K562 (cell line): ENCODE data around the gene CRAMP1. TPM values are rescaled to one million over a fixed set of nuclear protein-coding genes. Genes with fewer than 3 reads are reported as not detected.

Experiments
- ATAC-seq: fragments of 200-7000 bp; cut with Tn5 transposase; 3 replicates; pipeline ENCODE4 v1.9.1; 2020; ENCODE audit warnings: moderate library complexity
- BruUV-seq: library from RNA; stranded (reverse); fragments of 400-500 nt; replicated peaks from 2 replicates; lab custom pipeline; 2021; lab: Mats Ljungman, UMichigan
- CTCF ChIA-PET: fragments of 300-600 bp; formaldehyde crosslinking; extraction: SDS; loops from one replicate; lab custom pipeline; 2021; ENCODE audit warnings: low intra/inter-chr PET ratio; lab: Yijun Ruan, JAX
- POLR2A ChIA-PET: fragments of 300-600, 350-650 bp; sonication (Branson Sonifier 250); formaldehyde crosslinking; extraction: SDS; loops from one replicate; lab custom pipeline; 2021; ENCODE audit warnings: antibody characterized with exemption, inconsistent platforms; lab: Yijun Ruan, JAX
- DNase-seq, 4 experiments: peaks; one replicate each; pipeline versions ENCODE4 v3.0.0 to v3.0.0-alpha.2; 2011 to 2018; ENCODE audit warnings: low spot score in 3 of 4, mixed read lengths in 3 of 4; ENCODE audit errors: extremely low read depth in 1 of 4
- FAIRE-seq: peaks from 2 replicates; lab custom pipeline; 2011; peaks lifted over from hg19 to GRCh38; lab: Jason Lieb, UNC
- H2AFZ ChIP-seq: 2 replicates; pipeline ENCODE4 v1.6.0; 2011; ENCODE audit warnings: low read depth, low read length, control low read depth, inconsistent platforms
- H3K27ac ChIP-seq: fragments of 200-600 bp; 3 replicates; pipeline ENCODE4 v1.8.0; 2011; ENCODE audit warnings: low read depth, mild to moderate bottlenecking, control low read depth, inconsistent platforms, low read length, moderate library complexity, mixed read lengths; ENCODE audit errors: extremely low read depth
- H3K27me3 ChIP-seq, 2 experiments: fragments of 300-600 bp in 1 of 2; 2 replicates in 1 of 2; 3 replicates in 1 of 2; pipeline versions ENCODE4 v1.6.0 to v1.8.0; 2011; ENCODE audit warnings: inconsistent platforms in 2 of 2, low read length in 2 of 2, mild to moderate bottlenecking in 1 of 2, mixed read lengths in 1 of 2, moderate library complexity in 1 of 2; ENCODE audit not compliant: control insufficient read depth in 2 of 2, insufficient read depth in 2 of 2
- H3K36me3 ChIP-seq: fragments of 300-600 bp; 3 replicates; pipeline ENCODE4 v1.8.0; 2011; ENCODE audit warnings: mild to moderate bottlenecking, low read length, inconsistent platforms; ENCODE audit not compliant: control insufficient read depth, insufficient read depth
- H3K4me1 ChIP-seq, 2 experiments: fragments of 200-600 bp in 1 of 2; replicated peaks in 1 of 2; 2 replicates in 1 of 2; 3 replicates in 1 of 2; pipeline versions ENCODE4 v1.5.1 to v1.8.0; 2011; ENCODE audit warnings: inconsistent platforms in 2 of 2, low read length in 2 of 2, mild to moderate bottlenecking in 1 of 2, mixed read lengths in 1 of 2, moderate library complexity in 1 of 2; ENCODE audit not compliant: control insufficient read depth in 2 of 2, insufficient read depth in 2 of 2
- H3K4me2 ChIP-seq: 2 replicates; pipeline ENCODE4 v1.6.1; 2011; ENCODE audit warnings: low read length, control low read depth, inconsistent platforms, mixed read lengths; ENCODE audit not compliant: insufficient read depth
- H3K4me3 ChIP-seq: fragments of 200-600 bp; sonication (generic), shearing (Covaris generic); 2 replicates; pipeline ENCODE4 v1.5.1; 2016; ENCODE audit warnings: control low read depth, inconsistent platforms
- H3K79me2 ChIP-seq: fragments of 200-600 bp; 3 replicates; pipeline ENCODE4 v1.8.0; 2011; ENCODE audit warnings: low read length, inconsistent platforms; ENCODE audit not compliant: control insufficient read depth, insufficient read depth
- H3K9ac ChIP-seq, 2 experiments: 2 replicates each; pipeline versions ENCODE4 v1.6.0 to v1.6.1; 2011; ENCODE audit warnings: low read depth in 2 of 2, low read length in 2 of 2, control low read depth in 1 of 2, inconsistent platforms in 1 of 2, mild to moderate bottlenecking in 1 of 2, mixed read lengths in 1 of 2; ENCODE audit not compliant: insufficient read depth in 1 of 2
- H3K9me1 ChIP-seq: one replicate; pipeline ENCODE4 v1.6.0; 2011; ENCODE audit warnings: inconsistent platforms, mild to moderate bottlenecking, low read length, moderate library complexity; ENCODE audit not compliant: control insufficient read depth, insufficient read depth
- H3K9me3 ChIP-seq: replicated peaks from 2 replicates; pipeline ENCODE4 v1.5.1; 2011; ENCODE audit warnings: low read depth, low read length, inconsistent platforms; ENCODE audit not compliant: control insufficient read depth, insufficient read depth
- H4K20me1 ChIP-seq: replicated peaks from 2 replicates; pipeline ENCODE4 v1.6.1; 2011; ENCODE audit warnings: low read length, inconsistent platforms, mixed read lengths; ENCODE audit not compliant: control insufficient read depth, insufficient read depth
- BRD4 ChIP-seq: fragments of 200-600 bp; sonication (generic); IDR thresholded peaks from 2 replicates; pipeline ENCODE4 v1.6.1; 2017; ENCODE audit warnings: inconsistent platforms
- ETV1 ChIP-seq: fragments of 450-650 bp; conservative IDR thresholded peaks from 2 replicates; pipeline ENCODE4 v1.6.1; 2016; ENCODE audit warnings: missing genetic modification characterization, control low read depth, low read depth, missing compliant biosample characterization
- ZNF436 ChIP-seq: fragments of 250-450, 450-650 bp; sonication (Bioruptor Pico); formaldehyde crosslinking; IDR thresholded peaks from 2 replicates; pipeline ENCODE4 v1.7.0; 2020; ENCODE audit warnings: mild to moderate bottlenecking
- WGBS: fragments of 100-300 bp; shearing (Covaris generic); methylation state at CpG from one replicate; pipeline ENCODE4 v1.1.6; 2016; ENCODE audit warnings: low coverage, mixed read lengths; ENCODE audit not compliant: insufficient coverage; ENCODE audit errors: missing lambda C conversion rate; 5-methylcytosine and 5-hydroxymethylcytosine counted together
- in situ Hi-C: fragments of 300-500 bp; cut with MboI; formaldehyde crosslinking; loops from 4 replicates; pipeline ENCODE4 v1.15.0; 2018; ENCODE audit warnings: inconsistent platforms, mixed read lengths
- intact Hi-C: fragments of 100-400 bp; cut with micrococcal nuclease; formaldehyde crosslinking; loops from 2 replicates; pipeline ENCODE4 v1.14.2; 2022
- polyA plus RNA-seq, 8 experiments: library from polyadenylated mRNA; depleted of rRNA in 4 of 8; stranded (reverse) in 5 of 8; unstranded in 3 of 8; fragments of >200 nt; fragmentation: Nextera tagmentation in 2 of 8; fragmentation: Illumina TruSeq in 1 of 8; extraction: Ambion mirVana in 2 of 8; extraction: Trizol in 1 of 8; gene quantifications; 2 replicates each; pipeline versions ENCODE4 v1.2.1 to v1.2.3, GENCODE V29; 2011 to 2014; ENCODE audit warnings: inconsistent platforms in 1 of 8, missing spikeins in 1 of 8
- total RNA-seq, 7 experiments: library from RNA; depleted of rRNA in 6 of 7; stranded (reverse); fragments of >200 nt in 6 of 7; fragmentation: Illumina TruSeq in 2 of 7; extraction: Trizol in 2 of 7; gene quantifications; 2 replicates each; pipeline versions ENCODE4 v1.2.1 to v1.2.3, GENCODE V29; 2011 to 2021; ENCODE audit warnings: low replicate concordance in 1 of 7
- TF ChIP-seq, protein P1 (sequence below): fragments of 450-650 bp; IDR thresholded peaks from one replicate; pipeline ENCODE4 v1.6.1; 2018; ENCODE audit warnings: mild to moderate bottlenecking, moderate library complexity; ENCODE audit not compliant: partially characterized antibody
- TF ChIP-seq, protein P2 (sequence below): fragments of 250-450 bp; sonication (Bioruptor Pico); IDR thresholded peaks from 2 replicates; pipeline ENCODE4 v1.5.0; 2020; ENCODE audit warnings: mild to moderate bottlenecking

Gene CRAMP1
- total and polyA plus RNA-seq, 9 of the 15 experiments (the other 6 are each of a cell fraction or from before 2014, with no cell fraction given) = 0.52 to 20.8 (median 7.5) TPM

DNA sequence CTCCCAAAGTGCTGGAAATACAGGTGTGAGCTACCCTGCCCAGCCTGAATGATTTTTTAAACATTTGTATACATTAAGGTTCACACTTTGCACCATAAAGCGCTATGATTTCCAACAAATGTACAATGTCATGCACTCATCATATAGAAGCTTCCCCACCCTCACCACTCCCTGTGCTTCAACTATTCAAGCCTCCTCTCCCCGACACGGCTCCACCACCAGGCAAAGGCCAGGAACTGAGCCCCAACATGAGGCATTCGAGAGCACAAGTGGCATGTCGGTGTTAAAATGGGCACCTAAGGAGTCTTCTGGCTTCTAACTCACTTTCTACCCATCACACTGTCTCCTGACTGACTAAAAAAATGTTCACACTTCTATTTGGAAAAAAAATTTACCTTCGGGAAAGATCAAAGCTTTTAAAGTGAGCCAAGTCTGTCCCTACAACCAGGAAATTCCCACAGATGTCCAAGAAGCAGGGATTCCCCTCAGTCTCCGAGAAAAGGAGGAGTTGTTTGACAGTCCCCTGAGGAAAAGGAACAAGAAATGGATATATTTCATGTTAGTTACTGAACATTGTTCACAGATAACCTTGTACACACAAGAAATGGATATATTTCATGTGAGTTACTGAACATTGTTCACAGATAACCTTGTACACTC is 41.0 kb upstream of the CRAMP1 start:
- WGBS = 23% methylated on average over 7 of the region's 7 CpGs
- POLR2A ChIA-PET = interaction anchor here (0.6 kb wide), 3 partner anchors 35 to 200 kb away, joined by 3 to 4 read pairs (median 4); no protein-coding TSS in a partner anchor
- intact Hi-C loops = no loop called here
- H3K9ac ChIP-seq = no peak overlapping the region
- in situ Hi-C loops = no loop called here
- H4K20me1 ChIP-seq = no peaks in the 10 kb centered on the region
- no peak overlapping the region for H2AFZ ChIP-seq
- BruUV-seq = no TSS peak
- CTCF ChIA-PET = no interaction called here
- ATAC-seq = peak; percentile 60
- peaks cover 0 to 8% of the 10 kb centered on the region in 2 experiments; a peak in 1 of 5 replicates for H3K4me1 ChIP-seq
- peaks cover 5 to 18% of the 10 kb centered on the region in 2 experiments; a peak in 4 of 5 replicates for H3K27me3 ChIP-seq
- no peaks in the 10 kb centered on the region for H3K79me2 ChIP-seq
- TF ChIP-seq ETV1 (tag) = no peak
- no peak for TF ChIP-seq BRD4
- TF ChIP-seq, protein P1, sequence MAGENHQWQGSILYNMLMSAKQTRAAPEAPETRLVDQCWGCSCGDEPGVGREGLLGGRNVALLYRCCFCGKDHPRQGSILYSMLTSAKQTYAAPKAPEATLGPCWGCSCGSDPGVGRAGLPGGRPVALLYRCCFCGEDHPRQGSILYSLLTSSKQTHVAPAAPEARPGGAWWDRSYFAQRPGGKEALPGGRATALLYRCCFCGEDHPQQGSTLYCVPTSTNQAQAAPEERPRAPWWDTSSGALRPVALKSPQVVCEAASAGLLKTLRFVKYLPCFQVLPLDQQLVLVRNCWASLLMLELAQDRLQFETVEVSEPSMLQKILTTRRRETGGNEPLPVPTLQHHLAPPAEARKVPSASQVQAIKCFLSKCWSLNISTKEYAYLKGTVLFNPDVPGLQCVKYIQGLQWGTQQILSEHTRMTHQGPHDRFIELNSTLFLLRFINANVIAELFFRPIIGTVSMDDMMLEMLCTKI = no peak
- TF ChIP-seq, protein P2, sequence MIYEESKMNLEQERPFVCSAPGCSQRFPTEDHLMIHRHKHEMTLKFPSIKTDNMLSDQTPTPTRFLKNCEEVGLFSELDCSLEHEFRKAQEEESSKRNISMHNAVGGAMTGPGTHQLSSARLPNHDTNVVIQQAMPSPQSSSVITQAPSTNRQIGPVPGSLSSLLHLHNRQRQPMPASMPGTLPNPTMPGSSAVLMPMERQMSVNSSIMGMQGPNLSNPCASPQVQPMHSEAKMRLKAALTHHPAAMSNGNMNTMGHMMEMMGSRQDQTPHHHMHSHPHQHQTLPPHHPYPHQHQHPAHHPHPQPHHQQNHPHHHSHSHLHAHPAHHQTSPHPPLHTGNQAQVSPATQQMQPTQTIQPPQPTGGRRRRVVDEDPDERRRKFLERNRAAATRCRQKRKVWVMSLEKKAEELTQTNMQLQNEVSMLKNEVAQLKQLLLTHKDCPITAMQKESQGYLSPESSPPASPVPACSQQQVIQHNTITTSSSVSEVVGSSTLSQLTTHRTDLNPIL (CRISPR knock-in tag) = no peak
- TF ChIP-seq ZNF436 (CRISPR knock-in tag) = no peak
- TF ChIP-seq, all 486 proteins: peak for 0
- Histone ChIP-seq H3K9me3 (no peaks in the 10 kb centered on the region), H3K9me1 (no peaks in the 10 kb centered on the region), H3K36me3 (no peaks in the 10 kb centered on the region), H3K4me3 (no peak overlapping the region), H3K27ac (no peak overlapping the region), H3K4me2 (no peak overlapping the region)
- DNase-seq (no peak), FAIRE-seq (peak; percentile 40)
